ENCODE measurements around the gene ARID5A.

DNA sequence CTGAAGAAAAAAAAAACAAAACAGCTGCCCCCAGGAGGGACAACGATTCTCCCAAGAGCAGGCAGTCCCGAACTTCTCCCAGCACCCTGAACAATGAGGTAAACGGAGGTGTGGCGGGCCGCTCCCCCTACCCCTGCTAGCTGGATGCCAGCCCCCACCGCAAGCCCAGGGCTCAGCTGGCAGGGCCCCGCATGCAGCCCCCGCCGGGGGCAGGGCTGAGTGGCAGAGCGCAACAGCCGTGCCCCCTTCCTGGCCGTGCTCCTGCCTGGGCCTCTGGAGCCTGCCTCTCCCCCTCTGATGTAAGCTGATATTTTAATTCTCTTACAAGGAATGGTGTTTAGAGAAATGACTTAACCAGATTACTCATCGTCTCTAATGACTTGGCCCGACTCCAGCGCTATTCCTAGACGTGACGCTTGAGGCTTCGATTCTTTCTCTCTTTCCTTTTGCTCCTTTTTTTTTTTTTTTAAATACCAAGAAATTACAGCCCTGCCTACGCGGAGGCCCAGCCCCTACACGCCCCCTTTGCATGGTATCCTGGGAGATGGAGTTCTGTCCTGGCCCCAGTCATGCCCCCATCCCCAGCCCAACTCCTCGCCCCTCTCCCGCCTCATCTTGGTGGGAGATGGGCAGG, 4.6 kb upstream of the ARID5A start:
- TF ChIP-seq, protein P1, sequence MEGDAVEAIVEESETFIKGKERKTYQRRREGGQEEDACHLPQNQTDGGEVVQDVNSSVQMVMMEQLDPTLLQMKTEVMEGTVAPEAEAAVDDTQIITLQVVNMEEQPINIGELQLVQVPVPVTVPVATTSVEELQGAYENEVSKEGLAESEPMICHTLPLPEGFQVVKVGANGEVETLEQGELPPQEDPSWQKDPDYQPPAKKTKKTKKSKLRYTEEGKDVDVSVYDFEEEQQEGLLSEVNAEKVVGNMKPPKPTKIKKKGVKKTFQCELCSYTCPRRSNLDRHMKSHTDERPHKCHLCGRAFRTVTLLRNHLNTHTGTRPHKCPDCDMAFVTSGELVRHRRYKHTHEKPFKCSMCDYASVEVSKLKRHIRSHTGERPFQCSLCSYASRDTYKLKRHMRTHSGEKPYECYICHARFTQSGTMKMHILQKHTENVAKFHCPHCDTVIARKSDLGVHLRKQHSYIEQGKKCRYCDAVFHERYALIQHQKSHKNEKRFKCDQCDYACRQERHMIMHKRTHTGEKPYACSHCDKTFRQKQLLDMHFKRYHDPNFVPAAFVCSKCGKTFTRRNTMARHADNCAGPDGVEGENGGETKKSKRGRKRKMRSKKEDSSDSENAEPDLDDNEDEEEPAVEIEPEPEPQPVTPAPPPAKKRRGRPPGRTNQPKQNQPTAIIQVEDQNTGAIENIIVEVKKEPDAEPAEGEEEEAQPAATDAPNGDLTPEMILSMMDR (IDR thresholded peaks at IDR 0.05): no peak
- TF ChIP-seq EP300 (IDR thresholded peaks at IDR 0.05; ENCODE audit: low read depth) (peak; percentile 85), POLR2A (IDR thresholded peaks at IDR 0.05) (peak; percentile 38)
